GM21423 (cell line): Measurements from ENCODE around the gene MPZL3.

Experiments
- ATAC-seq: cut with Tn5 transposase; IDR thresholded peaks from one replicate; pipeline ENCODE4 v1.9.1; 2021; ENCODE audit warnings: mild to moderate bottlenecking, moderate library complexity; ENCODE audit not compliant: unreplicated experiment

Gene MPZL3, protein sequence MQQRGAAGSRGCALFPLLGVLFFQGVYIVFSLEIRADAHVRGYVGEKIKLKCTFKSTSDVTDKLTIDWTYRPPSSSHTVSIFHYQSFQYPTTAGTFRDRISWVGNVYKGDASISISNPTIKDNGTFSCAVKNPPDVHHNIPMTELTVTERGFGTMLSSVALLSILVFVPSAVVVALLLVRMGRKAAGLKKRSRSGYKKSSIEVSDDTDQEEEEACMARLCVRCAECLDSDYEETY

DNA sequence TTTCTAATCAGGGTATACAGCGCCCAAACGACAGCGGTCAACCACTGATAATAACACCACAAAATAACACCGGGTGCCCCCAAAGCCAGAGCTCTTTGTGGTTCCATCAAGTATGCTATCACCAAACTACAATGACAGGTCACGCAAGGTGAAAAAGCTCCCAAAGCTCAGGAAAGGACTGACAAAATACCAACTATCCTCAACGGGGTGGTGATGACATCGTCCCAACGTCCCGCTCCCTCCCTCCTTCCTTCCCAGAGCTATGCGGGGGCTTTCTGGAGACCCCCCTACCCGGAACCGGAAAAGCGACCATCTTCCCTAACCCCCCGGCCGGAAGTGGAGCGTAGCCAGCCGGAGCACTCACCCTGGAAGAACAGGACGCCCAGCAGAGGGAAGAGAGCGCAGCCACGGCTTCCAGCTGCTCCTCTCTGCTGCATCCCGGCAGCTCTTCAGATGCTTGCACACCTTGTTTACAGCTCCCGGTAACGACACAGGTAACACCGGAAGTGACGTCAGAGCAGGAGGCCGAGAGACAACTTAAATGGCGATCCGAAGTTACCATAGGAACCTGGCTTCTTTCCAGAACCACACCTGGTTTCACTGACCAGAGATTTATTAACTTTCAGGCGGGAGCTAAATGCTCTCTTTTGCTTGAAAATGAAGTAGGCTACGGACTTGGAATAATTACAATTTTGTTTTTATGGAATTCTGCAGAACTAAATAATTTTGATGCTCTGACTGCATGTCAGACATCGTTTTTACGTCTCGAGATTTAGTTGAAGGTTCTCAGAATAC is at the start of gene MPZL3:
MPZL3 (minus strand) TSS at position 508 of the 795 bp plus-strand sequence; CDS start at position 437, 71 bp downstream.
- ATAC-seq: peak; percentile 77

DNA sequence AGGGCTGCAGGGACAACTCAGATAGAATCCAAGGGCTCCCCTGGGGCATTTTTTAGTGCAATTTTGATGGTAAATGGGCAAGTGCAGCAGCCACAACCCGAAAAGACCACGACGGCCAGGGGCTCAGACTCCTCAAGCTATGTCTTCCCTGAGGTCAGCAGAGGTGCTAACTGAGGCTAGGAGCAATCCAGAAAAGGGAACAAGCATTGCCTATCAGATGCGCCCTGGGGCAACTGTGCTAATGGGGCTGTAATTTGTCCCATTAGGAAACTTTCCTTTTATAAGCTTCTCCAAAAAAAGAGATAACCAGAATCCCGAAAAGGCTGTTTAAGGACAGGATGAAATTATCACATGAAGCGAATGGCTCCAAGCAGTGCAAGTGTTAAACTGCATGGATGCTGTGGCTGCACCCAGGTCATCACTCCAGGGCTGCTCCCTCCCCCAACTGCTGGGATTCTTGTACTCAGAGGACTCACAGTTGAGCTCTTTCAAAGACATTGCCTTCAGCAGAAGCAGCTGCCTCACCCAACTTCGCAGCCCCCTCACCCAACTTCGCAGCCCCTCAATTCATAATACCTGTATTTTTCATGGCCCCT is 49.5 kb upstream of the MPZL3 start:
- ATAC-seq: no peak

DNA sequence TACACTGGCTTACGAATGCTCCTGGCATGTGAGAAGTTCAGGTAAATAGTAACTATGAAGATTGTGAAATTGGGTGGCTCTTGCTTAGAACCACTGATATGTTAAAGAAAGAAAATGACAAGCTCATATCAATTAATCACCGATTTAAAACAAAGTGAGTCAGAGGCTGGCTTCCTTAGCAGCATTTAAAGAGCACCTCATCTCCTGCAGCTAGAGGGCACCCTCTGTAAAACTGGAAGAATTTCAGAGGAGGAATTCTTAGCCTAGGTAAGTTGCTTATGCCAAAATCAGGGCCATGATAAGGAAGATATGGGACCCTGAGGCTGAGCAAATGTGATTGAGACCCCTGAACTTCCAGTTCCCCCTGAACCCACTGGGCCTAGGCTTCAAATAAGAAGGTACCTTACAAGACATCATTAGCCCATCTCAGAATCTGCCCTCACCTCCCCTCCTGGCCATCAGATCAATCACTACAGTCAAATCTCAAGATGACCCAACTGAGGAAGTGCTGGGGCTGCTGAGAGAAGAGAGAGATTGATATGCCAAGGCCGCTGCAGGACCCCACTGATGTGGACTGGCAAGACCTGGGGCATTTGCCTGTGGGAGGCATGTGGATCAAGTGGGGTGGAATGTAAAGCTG is 43.8 kb upstream of the MPZL3 start:
- ATAC-seq: no peak

DNA sequence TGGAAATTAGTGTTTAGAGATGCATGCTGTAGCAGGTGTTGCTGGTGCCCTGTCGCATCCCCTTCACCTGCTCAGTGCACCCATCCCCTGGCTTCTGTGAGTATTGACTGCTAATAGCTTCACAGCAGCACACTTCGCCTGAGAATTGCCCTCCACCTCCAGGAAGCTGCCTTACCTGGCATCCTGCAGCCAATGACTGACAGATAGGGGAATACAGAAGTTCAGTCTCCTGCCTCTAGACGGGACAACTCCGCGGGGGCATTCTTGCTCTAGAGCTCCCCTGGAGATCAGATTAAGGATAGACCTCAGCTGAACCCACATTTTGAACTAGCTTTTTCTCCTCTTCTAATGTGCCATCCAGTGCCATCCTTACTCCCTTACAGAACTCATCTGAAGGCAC is 43.0 kb upstream of the MPZL3 start:
- no peak for ATAC-seq

DNA sequence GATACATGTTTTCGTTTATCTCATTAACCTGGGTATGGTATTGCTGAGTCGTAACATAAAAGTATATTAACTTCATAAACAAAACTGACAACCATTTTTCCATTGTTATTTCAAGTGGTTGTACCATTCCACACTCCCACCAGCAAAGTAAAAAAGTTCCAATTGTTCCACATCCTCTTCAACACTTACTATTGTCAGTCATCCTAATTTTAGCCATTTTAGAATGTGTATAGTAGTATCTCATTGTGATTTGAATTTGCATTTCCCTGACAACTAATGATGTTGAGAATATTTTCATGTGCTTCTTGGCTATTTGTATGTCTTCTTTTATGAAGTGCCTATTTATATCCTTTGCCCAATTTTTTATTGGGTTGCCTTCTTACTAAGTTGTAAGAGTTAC is 41.9 kb upstream of the MPZL3 start:
- ATAC-seq: no peak

DNA sequence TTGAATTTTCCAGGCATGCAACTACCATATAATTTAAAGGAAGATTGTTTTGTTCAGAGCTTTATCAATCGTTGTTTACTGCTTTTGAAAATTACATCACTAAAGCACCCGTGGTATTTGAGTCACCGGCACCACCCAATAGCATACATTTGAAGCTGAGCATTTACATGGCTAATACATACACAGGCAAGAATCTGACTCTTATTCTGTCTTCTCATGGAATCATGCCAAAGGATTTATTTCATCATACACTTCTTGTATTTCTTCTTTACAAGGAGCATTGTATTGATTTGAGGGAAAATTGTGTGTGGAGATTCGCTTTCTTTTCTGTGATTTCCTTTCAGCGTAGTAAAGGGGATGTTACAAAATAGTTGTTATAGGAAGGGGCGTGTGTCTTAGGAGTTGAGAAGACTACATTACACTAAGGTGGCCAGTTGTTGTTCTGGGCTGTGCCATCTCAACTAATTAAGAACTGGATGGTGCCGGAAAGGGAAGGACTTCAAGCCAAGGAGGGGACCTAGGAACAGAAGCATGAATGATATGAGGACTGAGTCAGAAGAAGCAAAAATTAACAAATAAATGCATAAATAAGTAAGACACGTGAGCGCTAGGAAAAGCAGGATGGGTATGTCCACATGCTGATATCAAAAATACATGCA is 39.4 kb upstream of the MPZL3 start:
- ATAC-seq: no peak

DNA sequence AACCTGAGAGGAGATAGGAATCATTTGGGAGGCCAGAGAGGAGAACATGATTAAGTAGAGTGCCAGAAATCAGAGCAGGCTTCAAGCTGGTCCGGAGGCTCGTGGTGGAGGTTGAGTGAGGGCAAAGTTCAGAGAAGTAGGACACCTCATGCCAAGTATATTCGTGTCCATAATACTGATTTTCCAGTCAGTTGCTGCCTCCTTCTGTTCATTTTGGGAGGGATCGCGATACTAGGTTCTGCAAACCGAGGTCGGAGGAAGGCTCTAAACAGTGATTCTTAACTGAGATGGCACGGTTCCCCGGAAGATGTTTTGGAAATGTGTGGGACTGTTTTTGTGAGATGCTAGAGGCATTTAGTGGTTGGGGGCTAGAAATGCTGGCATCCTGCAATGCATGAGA is 38.8 kb upstream of the MPZL3 start:
- no peak for ATAC-seq

DNA sequence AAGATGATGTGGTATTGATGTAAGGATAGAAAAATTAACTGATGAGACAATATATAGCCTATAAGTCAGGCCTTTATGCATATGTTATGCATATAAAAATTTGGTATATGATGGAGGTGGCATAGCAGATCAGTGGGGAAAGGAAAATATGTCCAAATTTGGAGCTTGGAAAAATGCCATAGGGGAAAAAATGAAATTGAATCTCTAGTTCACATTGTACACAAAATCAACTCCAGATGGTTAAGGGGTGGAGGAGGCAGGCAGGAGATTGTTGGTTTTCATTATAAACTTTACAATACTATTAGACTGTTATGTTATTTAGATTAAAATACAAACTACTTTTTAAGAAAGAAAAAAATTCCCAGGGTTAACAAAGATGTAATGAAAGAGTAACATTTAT is 37.2 kb upstream of the MPZL3 start:
- ATAC-seq: no peak

DNA sequence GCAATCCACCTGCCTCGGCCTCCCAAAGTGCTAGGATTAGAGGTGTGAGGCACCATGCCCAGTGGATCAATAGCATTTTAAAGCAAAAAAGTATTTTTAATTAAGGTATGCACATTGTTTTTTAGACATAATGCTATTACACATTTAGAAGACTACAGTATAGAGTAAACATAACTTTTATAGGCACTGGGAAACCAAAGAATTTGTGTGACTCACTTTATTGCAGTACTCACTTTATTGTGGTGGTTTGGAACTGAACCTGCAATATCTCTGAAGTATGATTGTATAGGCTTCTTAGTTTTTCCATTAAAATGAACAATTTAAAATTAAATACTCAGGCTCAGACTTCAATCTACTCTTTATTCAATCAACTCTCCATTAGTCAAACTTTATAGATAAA is 34.8 kb upstream of the MPZL3 start:
- no peak for ATAC-seq

DNA sequence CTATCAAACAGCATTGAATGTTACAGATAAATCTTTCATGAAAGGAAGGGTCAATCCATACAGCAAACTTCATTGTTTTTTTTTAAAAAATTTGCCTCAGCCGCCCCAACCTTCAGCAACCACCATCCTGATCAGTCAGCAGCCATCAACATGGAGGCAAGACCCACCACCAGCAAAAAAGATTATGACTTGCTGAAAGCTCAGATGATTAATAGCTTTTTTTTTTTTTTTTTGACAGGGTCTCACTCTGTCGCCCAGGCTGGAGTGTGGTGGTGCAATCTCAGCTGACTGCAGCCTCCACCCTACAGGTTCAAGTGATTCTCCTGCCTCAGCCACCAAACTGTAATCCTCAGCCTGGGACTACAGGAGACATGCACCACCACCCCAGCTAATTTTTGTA is 34.4 kb upstream of the MPZL3 start:
- ATAC-seq: no peak

DNA sequence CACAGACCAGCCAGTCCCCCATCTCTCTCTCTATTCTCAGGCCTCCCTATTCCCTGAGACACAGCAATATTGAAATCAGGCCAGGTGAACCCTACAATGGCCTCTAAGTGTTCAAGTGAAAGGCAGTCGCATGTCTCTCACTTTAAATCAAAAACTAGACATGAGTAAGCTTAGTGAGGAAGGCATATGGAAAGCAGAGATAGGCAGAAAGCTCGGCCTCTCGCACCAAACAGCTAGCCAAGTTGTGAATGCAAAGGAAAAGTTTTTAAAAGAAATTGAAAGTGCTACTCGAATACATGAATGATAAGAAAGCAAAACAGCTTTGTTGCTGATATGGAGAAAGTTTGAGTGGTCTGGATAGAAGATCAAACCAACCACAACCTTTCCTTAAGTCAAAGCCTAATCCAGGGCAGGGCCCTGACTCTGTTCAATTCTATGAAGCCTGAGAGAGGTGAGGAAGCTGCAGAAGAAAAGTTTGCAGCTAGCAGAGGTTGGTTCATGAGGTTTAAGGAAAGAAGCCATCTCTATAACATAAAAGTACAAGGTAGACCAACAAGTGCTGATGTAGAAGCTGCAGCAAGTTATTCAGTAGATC is 31.7 kb upstream of the MPZL3 start:
- no peak for ATAC-seq

DNA sequence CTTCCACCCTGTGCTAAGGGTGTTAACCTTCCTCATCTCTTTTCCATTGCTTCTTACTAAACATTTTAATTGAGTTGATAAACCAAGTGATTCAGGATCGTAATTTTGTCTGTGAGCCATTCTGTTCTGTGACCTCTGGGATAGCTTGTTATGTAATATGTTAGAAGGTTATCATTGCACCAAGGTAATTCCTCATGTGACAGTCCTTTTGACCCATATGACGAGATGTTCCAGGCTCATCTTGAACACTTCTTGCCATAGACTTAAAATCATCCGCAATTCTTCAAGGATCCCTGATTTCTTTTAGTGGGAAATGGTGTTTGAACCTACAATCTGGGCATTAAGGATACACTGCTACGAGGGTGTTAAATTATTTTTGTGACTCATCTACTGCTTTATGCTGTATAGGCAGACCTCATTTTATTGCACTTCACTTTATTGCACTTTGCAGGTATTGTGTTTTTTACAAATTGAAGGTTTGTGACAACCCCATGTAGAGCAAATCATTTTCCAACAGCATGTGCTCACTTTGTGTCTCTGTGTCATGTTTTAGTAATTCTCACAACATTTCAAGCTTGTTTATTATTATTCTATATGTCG is 31.0 kb upstream of the MPZL3 start:
- no peak for ATAC-seq

DNA sequence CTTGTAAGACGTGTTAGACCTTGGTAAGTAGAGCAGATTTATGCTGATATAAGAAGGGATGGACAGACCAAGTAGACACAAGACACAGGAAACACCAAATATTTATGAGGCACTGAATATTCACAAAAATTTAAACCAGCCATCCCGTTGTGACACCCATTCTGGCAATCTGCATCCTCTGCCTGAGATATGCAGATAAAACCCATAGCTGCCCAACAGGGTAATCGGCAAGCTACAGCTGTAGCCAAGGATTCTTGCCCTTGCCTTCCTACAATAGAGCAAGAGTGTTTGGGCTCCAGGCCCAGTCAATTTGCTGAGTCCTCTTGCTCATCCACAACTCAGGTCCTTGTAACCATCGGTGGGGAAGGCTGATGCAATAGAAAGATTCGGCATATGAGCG is 30.4 kb upstream of the MPZL3 start:
- ATAC-seq: no peak

DNA sequence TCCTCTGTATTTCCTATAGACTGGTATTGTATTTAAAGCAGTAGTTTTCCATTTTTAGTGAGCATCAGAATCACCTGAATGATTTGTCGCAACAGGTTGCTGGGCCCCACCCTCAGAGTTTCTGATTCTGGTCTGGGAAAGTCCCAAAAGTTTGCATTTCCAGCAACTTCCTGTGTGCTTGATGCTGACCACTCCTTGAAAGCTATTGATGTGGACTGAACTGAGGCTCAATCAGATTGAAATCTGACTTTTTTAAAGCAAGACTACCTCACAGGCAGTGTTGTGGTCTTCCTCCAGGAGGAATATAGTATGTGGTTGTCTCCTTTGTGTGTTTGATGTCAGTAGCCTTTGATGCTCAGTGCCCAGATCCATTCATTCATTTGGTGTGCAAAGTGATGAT is 29.1 kb upstream of the MPZL3 start:
- ATAC-seq: no peak

DNA sequence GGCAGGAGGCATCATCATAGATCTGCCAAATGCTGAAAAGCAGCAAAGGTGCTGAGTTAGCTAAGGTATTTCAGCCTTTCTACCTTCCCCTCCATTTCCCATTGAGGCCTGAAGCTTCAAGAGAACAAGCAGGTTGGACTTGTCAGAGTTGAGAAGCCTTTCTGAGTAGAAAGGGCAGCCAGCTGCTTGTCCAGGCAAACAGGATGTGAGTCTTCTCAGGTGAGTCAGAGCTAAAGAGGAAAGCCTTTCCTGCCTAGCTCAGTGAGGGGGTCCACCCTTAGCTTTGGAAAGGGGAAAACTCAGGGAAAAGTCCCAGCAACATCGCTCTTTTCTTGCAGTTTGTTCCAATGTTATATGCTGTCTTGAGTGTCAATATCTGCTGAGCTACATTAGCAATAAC is 25.1 kb upstream of the MPZL3 start:
- no peak for ATAC-seq

DNA sequence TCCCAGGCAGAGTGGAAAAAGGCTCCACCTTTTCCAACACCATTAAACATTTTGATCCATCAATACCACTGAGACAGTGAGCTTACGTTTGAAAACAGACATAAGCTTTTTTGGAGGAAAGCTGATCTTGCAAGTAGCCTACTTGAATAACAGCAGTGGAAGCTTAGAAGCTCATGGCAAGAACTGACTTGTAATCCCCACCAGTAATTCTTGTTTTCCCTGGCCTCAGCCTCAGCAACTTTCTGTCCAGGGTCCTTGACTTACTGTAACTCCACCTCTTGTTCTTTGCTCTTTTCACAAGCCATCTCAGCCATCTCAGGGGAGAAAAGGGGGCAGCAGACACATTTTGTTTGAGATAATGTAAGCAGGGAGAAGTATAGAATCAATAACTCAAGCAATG is 24.3 kb upstream of the MPZL3 start:
- no peak for ATAC-seq

DNA sequence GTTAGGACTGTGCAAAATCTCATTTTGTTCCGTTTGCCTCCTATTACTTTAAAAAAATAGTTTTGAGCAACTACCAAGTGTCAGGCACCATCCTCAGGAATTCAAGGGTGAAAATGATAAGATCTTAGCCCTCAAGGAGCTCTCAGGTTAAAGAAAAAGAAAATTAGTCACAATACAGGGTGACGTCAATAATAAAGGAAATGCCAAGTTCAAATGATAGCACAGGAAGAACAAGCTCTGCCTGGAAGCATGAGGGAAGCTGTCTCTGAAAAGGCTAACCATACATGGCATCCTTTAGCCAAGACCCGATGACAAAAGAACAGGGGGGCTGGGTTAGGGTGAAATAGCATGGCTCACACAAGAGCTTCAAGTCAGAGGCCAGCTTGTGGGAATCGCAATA is 23.0 kb upstream of the MPZL3 start:
- no peak for ATAC-seq

DNA sequence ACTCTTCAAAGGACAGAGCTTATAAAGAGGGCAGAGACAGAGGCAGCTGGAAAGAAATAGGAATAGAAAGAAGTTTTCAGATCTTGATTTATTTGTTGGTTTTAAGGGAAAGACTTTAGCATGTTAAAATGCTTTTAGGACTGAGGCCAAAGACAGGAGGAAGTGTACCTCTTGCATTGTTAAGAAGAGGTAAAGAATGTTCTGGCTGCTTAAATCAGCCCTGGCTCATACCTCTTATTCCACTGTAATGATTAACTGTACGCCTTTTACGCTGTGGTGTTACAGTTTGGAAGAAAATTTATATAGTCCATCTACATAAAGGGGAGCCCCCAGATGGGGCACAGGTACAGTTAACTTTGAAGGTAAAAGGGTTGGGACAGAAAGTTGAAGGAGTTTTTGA is 22.0 kb upstream of the MPZL3 start:
- ATAC-seq: no peak

DNA sequence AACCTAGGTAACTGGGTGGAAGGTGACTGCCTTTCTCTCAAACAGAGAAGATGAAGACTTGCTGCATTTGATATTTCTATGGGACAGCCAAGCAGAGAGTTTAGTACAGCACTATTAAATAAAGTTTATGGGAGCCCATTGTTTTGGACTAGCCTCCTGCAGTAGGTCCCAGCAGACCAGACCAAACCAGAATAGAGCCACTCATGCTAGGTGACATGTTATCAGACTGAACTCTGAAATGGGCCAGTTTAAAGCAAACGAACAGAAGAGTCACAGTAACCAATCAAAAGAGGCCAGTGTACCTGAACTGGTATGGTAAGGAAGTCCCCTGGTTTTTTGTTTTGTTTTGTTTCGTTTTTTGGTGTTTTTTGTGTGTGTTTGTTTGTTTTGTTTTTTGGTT is 19.8 kb upstream of the MPZL3 start:
- ATAC-seq: no peak

DNA sequence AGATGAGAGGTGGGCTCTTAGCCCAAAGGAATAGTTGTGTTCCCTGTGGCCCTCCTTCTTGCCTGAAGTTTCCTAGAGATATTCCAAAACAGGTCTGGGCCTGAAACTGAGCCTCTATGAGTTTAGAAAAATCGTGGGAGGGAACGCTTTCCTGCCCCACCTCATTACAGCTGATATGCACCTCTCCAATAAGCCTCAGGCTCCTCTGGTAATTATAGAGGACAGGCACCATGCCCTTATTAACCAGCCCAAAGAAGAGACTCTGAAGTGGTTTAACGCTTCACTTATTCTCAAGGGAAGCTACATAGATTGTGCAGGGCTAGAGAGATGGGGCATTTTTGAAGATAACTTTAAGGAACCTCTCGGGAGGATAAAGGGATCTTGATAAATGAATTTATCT is 15.3 kb upstream of the MPZL3 start:
- no peak for ATAC-seq

DNA sequence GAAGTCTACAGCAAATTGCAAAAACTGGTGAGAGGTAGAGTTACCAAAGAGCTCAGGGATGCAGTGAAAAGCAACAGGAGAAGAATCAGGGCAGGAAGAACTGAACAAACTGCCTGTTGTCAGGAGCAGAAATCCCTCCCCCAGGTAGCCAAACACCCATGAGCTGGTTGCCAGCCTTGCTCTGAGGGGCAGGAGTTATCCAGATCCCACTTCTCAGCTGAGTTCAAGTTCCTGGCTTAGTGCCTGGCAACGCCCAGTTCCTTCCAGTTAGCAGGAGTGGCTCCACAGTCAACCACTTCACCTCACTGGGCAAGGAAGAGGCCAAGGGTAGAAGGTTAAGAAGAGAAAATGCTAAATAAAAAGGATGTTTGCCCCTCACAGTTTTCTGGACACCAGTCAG is 13.8 kb upstream of the MPZL3 start:
- ATAC-seq: no peak
